IMR-90 (cell line): ENCODE measurements around the gene PROCR. TPM values are rescaled to one million over a fixed set of nuclear protein-coding genes. Genes with fewer than 3 reads are reported as not detected.

Experiments used
- ATAC-seq: fragments of 200-7000 bp; cut with Tn5 transposase; 2 replicates; pipeline ENCODE4 v1.9.1; 2020; ENCODE audit warnings: low read depth, mild to moderate bottlenecking, moderate library complexity
- BruUV-seq: library from RNA; stranded (reverse); fragments of 400-500 nt; replicated peaks from 2 replicates; lab custom pipeline; 2021; lab: Mats Ljungman, UMichigan
- CTCF ChIA-PET: fragments of 300-600 bp; formaldehyde crosslinking; extraction: SDS; loops from one replicate; lab custom pipeline; 2021; ENCODE audit warnings: antibody characterized with exemption; lab: Yijun Ruan, JAX
- POLR2A ChIA-PET: fragments of 300-600 bp; sonication (Branson Sonifier 250); formaldehyde crosslinking; loops from one replicate; lab custom pipeline; 2022; ENCODE audit warnings: antibody characterized with exemption; ENCODE audit not compliant: unreplicated experiment; lab: Charles Lee
- DNase-seq: peaks from one replicate; pipeline ENCODE4 v3.0.0; 2013
- H2AFZ ChIP-seq: replicated peaks from 2 replicates; pipeline ENCODE3; 2013; ENCODE audit warnings: low read length, mild to moderate bottlenecking; ENCODE audit not compliant: poor library complexity
- H2AK5ac ChIP-seq: 2 replicates; pipeline ENCODE4 v1.6.1; 2013; ENCODE audit warnings: low read depth, low read length, inconsistent platforms
- H2AK9ac ChIP-seq: replicated peaks from 2 replicates; pipeline ENCODE3; 2013; ENCODE audit warnings: mild to moderate bottlenecking, low read depth, low read length, moderate library complexity; ENCODE audit not compliant: poor library complexity
- H2BK120ac ChIP-seq: 2 replicates; pipeline ENCODE4 v1.6.1; 2013; ENCODE audit warnings: low read depth, low read length, inconsistent platforms
- H2BK15ac ChIP-seq: 3 replicates; pipeline ENCODE4 v1.6.1; 2013; ENCODE audit warnings: low read depth, low read length, inconsistent platforms
- H2BK20ac ChIP-seq: 2 replicates; pipeline ENCODE4 v1.6.1; 2013; ENCODE audit warnings: low read depth, mild to moderate bottlenecking, inconsistent platforms, low read length, moderate library complexity
- H2BK5ac ChIP-seq: 2 replicates; pipeline ENCODE4 v1.6.1; 2013; ENCODE audit warnings: mild to moderate bottlenecking, low read depth, low read length, inconsistent platforms; ENCODE audit not compliant: poor library complexity, severe bottlenecking
- H3K14ac ChIP-seq: replicated peaks from 2 replicates; pipeline ENCODE4 v1.6.1; 2013; ENCODE audit warnings: low read depth, low read length, inconsistent platforms
- H3K18ac ChIP-seq: 2 replicates; pipeline ENCODE4 v1.6.1; 2013; ENCODE audit warnings: low read depth, low read length, control low read depth
- H3K23ac ChIP-seq: 2 replicates; pipeline ENCODE4 v1.6.1; 2013; ENCODE audit warnings: low read depth, low read length, inconsistent platforms
- H3K27ac ChIP-seq: 2 replicates; pipeline ENCODE4 v1.5.1; 2013; ENCODE audit warnings: mild to moderate bottlenecking, control low read depth, low read length; ENCODE audit not compliant: insufficient read depth
- H3K27me3 ChIP-seq: 2 replicates; pipeline ENCODE4 v1.6.1; 2013; ENCODE audit warnings: low read length; ENCODE audit not compliant: control insufficient read depth, insufficient read depth
- H3K36me3 ChIP-seq: 2 replicates; pipeline ENCODE4 v1.6.1; 2013; ENCODE audit warnings: low read length, mixed read lengths; ENCODE audit not compliant: control insufficient read depth, insufficient read depth
- H3K4ac ChIP-seq: 2 replicates; pipeline ENCODE4 v1.6.1; 2013; ENCODE audit warnings: low read depth, low read length, inconsistent platforms
- H3K4me1 ChIP-seq: 2 replicates; pipeline ENCODE4 v1.6.1; 2013; ENCODE audit warnings: low read length, mixed read lengths; ENCODE audit not compliant: control insufficient read depth, insufficient read depth
- H3K4me2 ChIP-seq: 2 replicates; pipeline ENCODE4 v1.6.1; 2013; ENCODE audit warnings: low read depth, mild to moderate bottlenecking, control low read depth, low read length, moderate library complexity
- H3K4me3 ChIP-seq: 2 replicates; pipeline ENCODE4 v1.5.1; 2013; ENCODE audit warnings: low read depth, mild to moderate bottlenecking, control low read depth, low read length, moderate library complexity; ENCODE audit not compliant: insufficient read depth
- H3K56ac ChIP-seq: 2 replicates; pipeline ENCODE4 v1.6.1; 2013; ENCODE audit warnings: low read length, inconsistent platforms; ENCODE audit not compliant: insufficient read depth; ENCODE audit errors: extremely low read depth
- H3K79me1 ChIP-seq, 2 experiments: 2 replicates each; pipeline ENCODE4 v1.6.1; 2013; ENCODE audit warnings: low read length in 2 of 2, inconsistent platforms in 1 of 2, low read depth in 1 of 2
- H3K9ac ChIP-seq: 2 replicates; pipeline ENCODE4 v1.6.1; 2013; ENCODE audit warnings: low read depth, low read length, control low read depth
- H3K9me1 ChIP-seq: 2 replicates; pipeline ENCODE4 v1.6.1; 2013; ENCODE audit warnings: low read length, inconsistent platforms; ENCODE audit not compliant: insufficient read depth
- H3K9me3 ChIP-seq: 2 replicates; pipeline ENCODE4 v1.6.1; 2013; ENCODE audit warnings: low read length; ENCODE audit not compliant: control insufficient read depth, insufficient read depth
- H4K20me1 ChIP-seq: 2 replicates; pipeline ENCODE4 v1.6.1; 2013; ENCODE audit warnings: low read length, inconsistent platforms; ENCODE audit not compliant: insufficient read depth
- H4K5ac ChIP-seq: 2 replicates; pipeline ENCODE4 v1.6.1; 2013; ENCODE audit warnings: mild to moderate bottlenecking, low read depth, low read length, control low read depth
- H4K8ac ChIP-seq, 2 experiments: 2 replicates each; pipeline ENCODE4 v1.6.1; 2013; ENCODE audit warnings: low read depth in 2 of 2, low read length in 2 of 2, control low read depth in 1 of 2, inconsistent platforms in 1 of 2
- H4K91ac ChIP-seq: 2 replicates; pipeline ENCODE4 v1.6.1; 2013; ENCODE audit warnings: low read depth, low read length, inconsistent platforms; ENCODE audit not compliant: insufficient read depth
- BHLHE40 ChIP-seq: fragments of 150-350 bp; IDR thresholded peaks from 2 replicates; pipeline ENCODE4 v1.6.1; 2016; ENCODE audit warnings: mild to moderate bottlenecking, low read depth, low read length
- CEBPB ChIP-seq: IDR thresholded peaks from 2 replicates; pipeline ENCODE4 v1.6.1; 2012; ENCODE audit warnings: low read depth, low read length, improper control_type of control experiment
- FOS ChIP-seq: fragments of 150-350 bp; IDR thresholded peaks from 2 replicates; pipeline ENCODE4 v1.6.1; 2016; ENCODE audit warnings: low read depth, low read length
- MAFK ChIP-seq: IDR thresholded peaks from 2 replicates; pipeline ENCODE4 v1.6.1; 2012; ENCODE audit warnings: low read depth, low read length, improper control_type of control experiment
- MAZ ChIP-seq: IDR thresholded peaks from 2 replicates; pipeline ENCODE4 v1.6.1; 2012; ENCODE audit warnings: low read depth, mild to moderate bottlenecking, low read length, improper control_type of control experiment, moderate library complexity, borderline replicate concordance
- MXI1 ChIP-seq: IDR thresholded peaks from 2 replicates; pipeline ENCODE4 v1.6.1; 2012; ENCODE audit warnings: low read depth, mild to moderate bottlenecking, low read length, moderate library complexity, borderline replicate concordance
- RCOR1 ChIP-seq: IDR thresholded peaks from 2 replicates; pipeline ENCODE4 v1.6.1; 2012; ENCODE audit warnings: mild to moderate bottlenecking, low read length, improper control_type of control experiment; ENCODE audit not compliant: insufficient replicate concordance
- SMC3 ChIP-seq: fragments of 150-350 bp; IDR thresholded peaks from 2 replicates; pipeline ENCODE4 v1.6.1; 2016; ENCODE audit warnings: low read depth, mild to moderate bottlenecking, antibody characterized with exemption, low read length, moderate library complexity
- USF2 ChIP-seq: fragments of 150-350 bp; IDR thresholded peaks from 2 replicates; pipeline ENCODE4 v1.6.1; 2017; ENCODE audit warnings: mild to moderate bottlenecking, antibody characterized with exemption, low read length, low read depth
- WGBS, 2 experiments: methylation state at CpG; one replicate each; pipeline versions ENCODE4 v1.1.5 to v1.1.7; 2013; ENCODE audit warnings: missing lambda C conversion rate in 2 of 2; ENCODE audit not compliant: insufficient read length in 1 of 2; ENCODE audit errors: extremely low coverage in 2 of 2; 5-methylcytosine and 5-hydroxymethylcytosine counted together
- dilution Hi-C: fragments of 300-500 bp; cut with HindIII; formaldehyde crosslinking; loops from one replicate; pipeline ENCODE4 v1.14.3; 2018; ENCODE audit warnings: low sequenced_read_pairs; ENCODE audit not compliant: unreplicated experiment
- in situ Hi-C: fragments of 300-500 bp; cut with MboI; formaldehyde crosslinking; loops from 3 replicates; pipeline ENCODE4 v1.14.3; 2019; ENCODE audit warnings: low sequenced_read_pairs, inconsistent platforms, mixed read lengths
- intact Hi-C: fragments of 100-400 bp; cut with micrococcal nuclease; formaldehyde crosslinking; loops from 2 replicates; pipeline ENCODE4 v1.10.0; 2022
- polyA plus RNA-seq, 3 experiments: library from polyadenylated mRNA; depleted of rRNA; stranded (reverse); fragments of >200 nt; gene quantifications; 2 replicates each; pipeline ENCODE4 v1.2.3, GENCODE V29; 2012; ENCODE audit warnings: low replicate concordance in 1 of 3
- total RNA-seq: library from RNA; depleted of rRNA; stranded (reverse); fragments of >200 nt; gene quantifications from 2 replicates; pipeline ENCODE4 v1.2.3, GENCODE V29; 2012

The PROCR gene
- total and polyA plus RNA-seq, 2 of the 4 experiments (the other 2 are of a cell fraction): 36.4 to 41.9 TPM

DNA sequence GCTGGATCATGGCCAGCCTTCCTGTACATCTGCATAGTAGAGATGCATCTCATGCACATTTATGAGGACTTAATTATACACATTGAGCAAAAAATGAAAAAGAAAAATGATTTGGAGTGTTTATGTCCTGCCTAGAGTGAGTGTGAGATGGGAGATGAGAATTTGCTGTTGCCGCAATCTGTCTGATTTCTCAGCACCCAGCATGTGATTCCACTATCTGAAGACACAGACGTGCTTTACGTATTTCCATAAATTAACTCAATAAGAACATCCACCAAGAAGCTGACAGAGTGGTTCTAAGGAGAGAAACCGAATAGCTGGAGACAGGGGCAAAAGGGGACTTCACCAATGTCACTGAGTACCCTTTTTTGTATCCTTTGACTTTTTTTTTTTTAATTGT lies 39.9 kb upstream of the PROCR start:
- in situ Hi-C loops: loop anchor here (25.0 kb wide), 1 partner anchor 305 kb away; the partner anchor contains the start of gene GDF5
- Histone ChIP-seq H2AK9ac (no peak overlapping the region), H2BK15ac (no peak overlapping the region), H3K56ac (no peak overlapping the region), H3K4me3 (no peak overlapping the region), H3K27ac (no peak overlapping the region), H2AK5ac (no peak overlapping the region), H4K20me1 (no peaks in the 10 kb centered on the region; the same call in 1 of the 2 replicates), H3K23ac (no peak overlapping the region), H2BK120ac (no peak overlapping the region), H3K18ac (no peak overlapping the region), H3K4ac (peak overlapping the region; percentile 54; the same call in 1 of the 2 replicates), H3K9me3 (no peaks in the 10 kb centered on the region), H4K8ac (no peak overlapping the region), H4K5ac (no peak overlapping the region), H3K4me1 (peaks cover 3% of the 10 kb centered on the region), H3K27me3 (no peaks in the 10 kb centered on the region), H3K9ac (no peak overlapping the region), H2BK5ac (no peak overlapping the region), H2AFZ (no peak overlapping the region), H3K9me1 (peaks cover 14% of the 10 kb centered on the region), H3K79me1 (peaks cover 0 to 12% of the 10 kb centered on the region in 2 experiments; a peak in 2 of 4 replicates), H2BK20ac (no peak overlapping the region), H3K14ac (no peak overlapping the region), H4K91ac (no peak overlapping the region), H3K36me3 (peaks cover 27% of the 10 kb centered on the region), H3K4me2 (no peak overlapping the region)
- no peak for TF ChIP-seq USF2
- TF ChIP-seq MXI1: no peak
- no peak for TF ChIP-seq MAFK
- no peak for TF ChIP-seq RCOR1
- no peak for TF ChIP-seq SMC3
- TF ChIP-seq CEBPB: no peak
- TF ChIP-seq BHLHE40: no peak
- TF ChIP-seq FOS: no peak
- no peak for TF ChIP-seq MAZ
- WGBS, 2 experiments: no CpG with 5 or more reads among the region's 4 CpGs
- no TSS peak for BruUV-seq
- POLR2A ChIA-PET: no interaction called here
- DNase-seq (no peak), ATAC-seq (no peak)
- dilution Hi-C loops: no loop called here
- intact Hi-C loops: no loop called here
- CTCF ChIA-PET: interaction anchor here (0.6 to 1.5 kb wide), 2 partner anchors 36 to 134 kb away, joined by 3 read pairs; no protein-coding TSS in a partner anchor
